Measurements from ENCODE around the gene CREB3L1. TPM values are rescaled to one million over a fixed set of nuclear protein-coding genes. Genes with fewer than 3 reads are reported as not detected.

CREB3L1 gene
- polyA plus RNA-seq, 6 donors from 2014 or later, result not detected

GRCh38 chr11:46286789-46287188 lies 9.3 kb downstream of the CREB3L1 start:
- DNase-seq, result no peak
- Mint-ChIP-seq H3K36me3 (no peaks in the 10 kb centered on the region), H3K27ac (no peak overlapping the region), H3K9me3 (peaks cover 0 to 2% (median 0%) of the 10 kb centered on the region in 7 donors), H3K4me3 (no peak overlapping the region), H3K4me1 (no peaks in the 10 kb centered on the region), H3K27me3 (peaks cover 19 to 61% (median 48%) of the 10 kb centered on the region in 3 donors)
- ATAC-seq (ENCODE audit: low read depth in 2 of 2), result no peak

GRCh38 chr11:46288451-46288850 lies 11.0 kb downstream of the CREB3L1 start:
- Mint-ChIP-seq H3K4me3 (no peak overlapping the region), H3K9me3 (peaks cover 0 to 2% (median 0%) of the 10 kb centered on the region in 7 donors), H3K36me3 (no peaks in the 10 kb centered on the region), H3K27ac (no peak overlapping the region), H3K4me1 (no peaks in the 10 kb centered on the region), H3K27me3 (peaks cover 12 to 72% (median 44%) of the 10 kb centered on the region in 3 donors)
- ATAC-seq (ENCODE audit: low read depth in 2 of 2) (no peak), DNase-seq (no peak)

GRCh38 chr11:46290011-46290410 lies 12.5 kb downstream of the CREB3L1 start:
- ATAC-seq (ENCODE audit: low read depth in 2 of 2), result no peak
- no peak for DNase-seq
- Mint-ChIP-seq H3K9me3 (peaks cover 0 to 2% (median 0%) of the 10 kb centered on the region in 7 donors), H3K36me3 (no peaks in the 10 kb centered on the region), H3K27me3 (peaks cover 7 to 68% (median 39%) of the 10 kb centered on the region in 3 donors), H3K4me1 (peaks cover 0 to 1% (median 0%) of the 10 kb centered on the region in 3 donors), H3K27ac (no peak overlapping the region), H3K4me3 (no peak overlapping the region)

- peaks cover 0 to 2% (median 0%) of the 10 kb centered on the region in 7 donors for H3K9me3 Mint-ChIP-seq
- H3K4me1 Mint-ChIP-seq, result peaks cover 1 to 4% (median 3%) of the 10 kb centered on the region in 3 donors
- DNase-seq, result no peak
- no peaks in the 10 kb centered on the region for H3K36me3 Mint-ChIP-seq
- no peak for ATAC-seq (ENCODE audit: low read depth in 2 of 2)
- peaks cover 7 to 61% (median 44%) of the 10 kb centered on the region in 3 donors for H3K27me3 Mint-ChIP-seq
- no peak overlapping the region for H3K4me3 Mint-ChIP-seq
- H3K27ac Mint-ChIP-seq, result no peak overlapping the region
These were observed 13.3 kb downstream of the CREB3L1 start for GRCh38 chr11:46290598-46291309.

DNA sequence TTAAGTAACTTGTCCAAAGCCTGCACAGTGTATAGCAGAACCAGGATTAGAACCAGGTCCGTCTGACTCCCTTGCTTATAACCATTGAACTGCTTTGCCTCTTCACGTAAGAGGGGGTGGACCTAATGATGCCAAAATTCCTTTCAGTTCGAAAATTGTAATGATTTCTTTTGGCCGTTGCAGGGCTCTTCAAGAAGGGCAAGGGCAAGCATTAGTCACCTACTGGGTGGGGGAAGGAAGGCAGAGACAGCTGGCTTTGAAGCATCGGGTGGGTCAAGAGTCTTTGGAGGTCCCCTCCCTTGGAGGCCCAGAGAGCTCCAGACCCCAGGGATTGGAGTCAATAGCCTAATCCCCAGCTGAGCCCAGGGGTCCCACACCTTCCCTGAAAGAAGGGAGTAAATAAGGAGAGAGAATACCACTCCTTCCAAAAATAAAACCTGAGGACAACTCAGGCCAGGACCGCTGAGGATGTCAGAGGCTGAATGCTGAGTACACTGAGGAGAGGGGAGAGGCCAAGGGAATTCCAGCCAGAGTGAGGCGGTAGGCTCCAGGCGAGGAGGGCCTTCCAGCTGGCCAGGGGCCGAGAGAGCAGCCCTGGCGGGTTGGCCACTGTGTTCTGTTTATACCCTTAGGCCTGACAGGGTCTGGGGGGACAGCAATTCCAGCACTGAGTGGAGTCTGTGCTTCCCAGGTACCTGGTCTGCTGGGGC lies 14.1 kb downstream of the CREB3L1 start:
- ATAC-seq (ENCODE audit: low read depth in 2 of 2) (no peak), DNase-seq (no peak)
- no peak overlapping the region for H3K27ac Mint-ChIP-seq
- peaks cover 4 to 11% (median 9%) of the 10 kb centered on the region in 3 donors for H3K4me1 Mint-ChIP-seq
- peaks cover 7 to 52% (median 48%) of the 10 kb centered on the region in 3 donors for H3K27me3 Mint-ChIP-seq
- H3K36me3 Mint-ChIP-seq, result no peaks in the 10 kb centered on the region
- H3K4me3 Mint-ChIP-seq, result no peak overlapping the region
- peaks cover 0 to 2% (median 0%) of the 10 kb centered on the region in 7 donors for H3K9me3 Mint-ChIP-seq

DNA sequence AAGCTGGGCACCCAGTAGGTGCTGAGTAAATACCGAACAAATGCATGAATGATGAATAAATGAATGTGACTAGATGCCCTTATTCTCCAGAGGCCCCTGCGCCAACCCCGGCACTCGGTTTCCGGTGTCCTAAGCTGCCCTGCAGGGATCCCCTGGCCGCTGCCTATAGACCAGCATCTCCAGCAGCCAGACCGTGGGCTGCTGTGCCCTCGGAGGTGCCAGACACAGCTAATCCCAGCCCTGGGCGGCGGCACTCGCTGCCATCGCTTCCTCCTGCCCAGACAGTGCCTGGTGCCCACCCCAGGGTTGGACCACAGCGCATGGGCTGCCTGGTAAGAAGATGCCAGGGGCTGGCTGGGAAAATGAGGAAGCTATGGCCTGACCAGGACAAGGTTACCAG lies 15.6 kb downstream of the CREB3L1 start:
- Mint-ChIP-seq H3K36me3 (no peaks in the 10 kb centered on the region), H3K27me3 (peaks cover 10 to 63% (median 59%) of the 10 kb centered on the region in 3 donors), H3K9me3 (peaks cover 0 to 2% (median 0%) of the 10 kb centered on the region in 7 donors), H3K4me3 (no peak overlapping the region), H3K27ac (no peak overlapping the region), H3K4me1 (peaks cover 4 to 11% (median 9%) of the 10 kb centered on the region in 3 donors)
- DNase-seq (no peak), ATAC-seq (ENCODE audit: low read depth in 2 of 2) (no peak)

GRCh38 chr11:46293641-46294103 lies 16.2 kb downstream of the CREB3L1 start:
- peaks cover 0 to 2% (median 0%) of the 10 kb centered on the region in 7 donors for H3K9me3 Mint-ChIP-seq
- H3K36me3 Mint-ChIP-seq, result no peaks in the 10 kb centered on the region
- peaks cover 4 to 11% (median 9%) of the 10 kb centered on the region in 3 donors for H3K4me1 Mint-ChIP-seq
- peak overlapping the region in 3 of 8 donors; percentile 41 to 72 (median 53) for H3K4me3 Mint-ChIP-seq
- H3K27ac Mint-ChIP-seq, result no peak overlapping the region
- no peak for DNase-seq
- ATAC-seq (ENCODE audit: low read depth in 2 of 2), result no peak
- peaks cover 14 to 69% (median 64%) of the 10 kb centered on the region in 3 donors for H3K27me3 Mint-ChIP-seq

- Mint-ChIP-seq H3K9me3 (peaks cover 0 to 2% (median 0%) of the 10 kb centered on the region in 7 donors), H3K36me3 (no peaks in the 10 kb centered on the region), H3K4me1 (peaks cover 4 to 11% (median 9%) of the 10 kb centered on the region in 3 donors), H3K4me3 (peak overlapping the region; percentile 41 to 83 (median 74)), H3K27me3 (peaks cover 14 to 69% (median 65%) of the 10 kb centered on the region in 3 donors), H3K27ac (no peak overlapping the region)
- ATAC-seq (ENCODE audit: low read depth in 2 of 2) (peak in 1 of 2 donors; percentile 19), DNase-seq (no peak)
These were observed 17.2 kb downstream of the CREB3L1 start for GRCh38 chr11:46294365-46295309.

- DNase-seq (peak; percentile 50), ATAC-seq (ENCODE audit: low read depth in 2 of 2) (peak; percentile 89 to 90)
- Mint-ChIP-seq H3K27me3 (peaks cover 14 to 69% (median 62%) of the 10 kb centered on the region in 3 donors), H3K9me3 (no peaks in the 10 kb centered on the region), H3K36me3 (no peaks in the 10 kb centered on the region), H3K4me3 (peak overlapping the region; percentile 72 to 89 (median 82)), H3K4me1 (peaks cover 4 to 11% (median 9%) of the 10 kb centered on the region in 3 donors), H3K27ac (peak overlapping the region in 2 of 6 donors; percentile 52 to 64)
These were observed 18.0 kb downstream of the CREB3L1 start for GRCh38 chr11:46295312-46296058.

DNA sequence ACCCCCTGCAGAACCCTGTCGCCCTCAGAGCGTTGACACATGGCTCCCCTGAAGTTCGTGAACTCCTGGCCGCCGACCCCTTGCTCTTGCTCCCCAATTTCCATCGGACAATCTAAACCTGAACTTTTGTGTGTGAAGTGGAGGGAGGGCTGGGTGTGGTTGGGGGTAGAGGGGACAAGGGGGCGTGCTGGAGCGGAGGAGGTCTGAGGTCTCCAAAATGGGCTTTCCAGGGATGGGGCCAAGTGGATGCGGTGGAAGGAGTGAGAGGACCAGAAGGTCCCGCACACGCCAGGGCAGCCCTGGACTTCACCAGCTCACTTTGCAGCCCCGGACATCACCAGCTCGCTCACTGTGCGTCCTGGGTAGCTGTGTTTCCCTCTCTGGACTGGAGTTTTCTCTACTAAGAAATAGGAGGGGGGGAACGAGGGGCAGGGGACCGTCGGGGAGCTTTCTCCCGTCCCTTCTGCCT lies 18.6 kb downstream of the CREB3L1 start:
- H3K9me3 Mint-ChIP-seq, result no peaks in the 10 kb centered on the region
- peak overlapping the region; percentile 72 to 89 (median 82) for H3K4me3 Mint-ChIP-seq
- DNase-seq (no peak), ATAC-seq (ENCODE audit: low read depth in 2 of 2) (no peak)
- H3K27me3 Mint-ChIP-seq, result peaks cover 14 to 69% (median 56%) of the 10 kb centered on the region in 3 donors
- no peaks in the 10 kb centered on the region for H3K36me3 Mint-ChIP-seq
- H3K4me1 Mint-ChIP-seq, result peaks cover 4 to 11% (median 9%) of the 10 kb centered on the region in 3 donors
- H3K27ac Mint-ChIP-seq, result peak overlapping the region in 1 of 6 donors; percentile 41

- H3K27me3 Mint-ChIP-seq, result peaks cover 14 to 66% (median 49%) of the 10 kb centered on the region in 3 donors
- peak overlapping the region in 1 of 6 donors; percentile 72 for H3K27ac Mint-ChIP-seq
- H3K9me3 Mint-ChIP-seq, result no peaks in the 10 kb centered on the region
- peak overlapping the region in 7 of 8 donors; percentile 30 to 88 (median 79) for H3K4me3 Mint-ChIP-seq
- H3K4me1 Mint-ChIP-seq, result peaks cover 4 to 11% (median 9%) of the 10 kb centered on the region in 3 donors
- H3K36me3 Mint-ChIP-seq, result no peaks in the 10 kb centered on the region
- DNase-seq (no peak), ATAC-seq (ENCODE audit: low read depth in 2 of 2) (no peak)
These were observed 19.3 kb downstream of the CREB3L1 start for GRCh38 chr11:46296528-46297448.

All from naive B cell (primary cell).